SK-N-SH (cell line): ENCODE measurements around the gene CPTP. TPM values are rescaled to one million over a fixed set of nuclear protein-coding genes. Genes with fewer than 3 reads are reported as not detected.

Experiments
- CTCF ChIA-PET: fragments of 300-600, 350-600 bp; formaldehyde crosslinking; extraction: SDS; loops from one replicate; lab custom pipeline; 2021; lab: Yijun Ruan, JAX
- POLR2A ChIA-PET: fragments of 350-600 bp; sonication (Branson Sonifier 250); formaldehyde crosslinking; extraction: SDS; loops from one replicate; lab custom pipeline; 2020; ENCODE audit warnings: antibody characterized with exemption, inconsistent platforms; lab: Yijun Ruan, JAX
- DNase-seq: peaks from one replicate; pipeline ENCODE4 v3.0.0; 2012
- H2AFZ ChIP-seq: fragments of 200-600 bp; sonication (generic); 2 replicates; pipeline ENCODE4 v1.8.1; 2016; ENCODE audit warnings: antibody characterized with exemption, mild to moderate bottlenecking, low read depth
- H3F3A ChIP-seq: fragments of 200-600 bp; sonication (generic); replicated peaks from 2 replicates; pipeline ENCODE3; 2016; ENCODE audit warnings: antibody characterized with exemption, mild to moderate bottlenecking; ENCODE audit not compliant: insufficient read depth
- H3K27ac ChIP-seq, 2 experiments: fragments of 200-500 bp in 1 of 2; fragments of 200-600 bp in 1 of 2; sonication (Bioruptor generic) in 1 of 2; sonication (generic), shearing (Covaris generic) in 1 of 2; 2 replicates each; pipeline versions ENCODE4 v1.5.1 to v1.6.1; 2014 to 2016; ENCODE audit warnings: low read depth in 2 of 2, inconsistent platforms in 1 of 2, low read length in 1 of 2, mild to moderate bottlenecking in 1 of 2, mixed read lengths in 1 of 2
- H3K27me3 ChIP-seq: fragments of 200-600 bp; sonication (generic), shearing (Covaris generic); 2 replicates; pipeline ENCODE4 v1.6.1; 2016; ENCODE audit warnings: mixed run types; ENCODE audit not compliant: insufficient read depth
- H3K36me3 ChIP-seq, 2 experiments: fragments of 200-500 bp in 1 of 2; fragments of 200-600 bp in 1 of 2; sonication (Bioruptor generic) in 1 of 2; sonication (generic) in 1 of 2; replicated peaks in 1 of 2; 2 replicates each; pipeline versions ENCODE3 to v1.5.1; 2014 to 2016; ENCODE audit warnings: low read length in 1 of 2, mild to moderate bottlenecking in 1 of 2; ENCODE audit not compliant: insufficient read depth in 2 of 2, control insufficient read depth in 1 of 2
- H3K4me1 ChIP-seq, 2 experiments: fragments of 200-500 bp in 1 of 2; fragments of 200-600 bp in 1 of 2; sonication (Bioruptor generic) in 1 of 2; sonication (generic), shearing (Covaris generic) in 1 of 2; 2 replicates each; pipeline versions ENCODE4 v1.5.1 to v1.6.1; 2014 to 2016; ENCODE audit warnings: low read depth in 1 of 2, low read length in 1 of 2, mixed run types in 1 of 2; ENCODE audit not compliant: insufficient read depth in 2 of 2, control insufficient read depth in 1 of 2
- H3K4me2 ChIP-seq: fragments of 200-600 bp; sonication (generic), shearing (Covaris generic); 2 replicates; pipeline ENCODE4 v1.6.1; 2017; ENCODE audit warnings: mixed run types
- H3K4me3 ChIP-seq, 2 experiments: fragments of 200-500 bp in 1 of 2; fragments of 200-600 bp in 1 of 2; sonication (Bioruptor generic) in 1 of 2; sonication (generic), shearing (Covaris generic) in 1 of 2; 2 replicates each; pipeline versions ENCODE4 v1.5.1 to v1.8.1; 2014 to 2016; ENCODE audit warnings: low read depth in 2 of 2, inconsistent platforms in 1 of 2, low read length in 1 of 2, mild to moderate bottlenecking in 1 of 2, mixed read lengths in 1 of 2, moderate library complexity in 1 of 2
- H3K79me2 ChIP-seq: fragments of 200-600 bp; sonication (generic); 2 replicates; pipeline ENCODE4 v1.8.1; 2017; ENCODE audit warnings: mild to moderate bottlenecking; ENCODE audit not compliant: insufficient read depth
- H3K9ac ChIP-seq: fragments of 200-600 bp; sonication (generic); 2 replicates; pipeline ENCODE4 v1.6.1; 2017; ENCODE audit warnings: mixed run types
- H3K9me2 ChIP-seq: fragments of 200-600 bp; sonication (generic); 2 replicates; pipeline ENCODE4 v1.6.1; 2017; ENCODE audit warnings: mixed run types
- H3K9me3 ChIP-seq: fragments of 200-600 bp; sonication (generic); 2 replicates; pipeline ENCODE4 v1.6.1; 2017; ENCODE audit warnings: mixed run types, mild to moderate bottlenecking, moderate library complexity
- H4K20me1 ChIP-seq: fragments of 200-600 bp; sonication (generic); 2 replicates; pipeline ENCODE4 v1.6.1; 2017; ENCODE audit warnings: mild to moderate bottlenecking, mixed run types; ENCODE audit not compliant: insufficient read depth
- GABPA ChIP-seq: IDR thresholded peaks from 2 replicates; pipeline ENCODE4 v1.4.0; 2012; ENCODE audit warnings: low read depth, mild to moderate bottlenecking
- GATA2 ChIP-seq: sonication (generic); formaldehyde crosslinking; IDR thresholded peaks from 2 replicates; pipeline ENCODE4 v1.5.0; 2020; ENCODE audit warnings: mild to moderate bottlenecking, missing genetic modification reagents
- MAX ChIP-seq: IDR thresholded peaks from 2 replicates; pipeline ENCODE4 v1.4.0; 2012; ENCODE audit warnings: low read depth
- NRF1 ChIP-seq: IDR thresholded peaks from 2 replicates; pipeline ENCODE4 v1.6.1; 2012; ENCODE audit warnings: low read depth, mild to moderate bottlenecking, low read length
- RAD21 ChIP-seq: IDR thresholded peaks from 2 replicates; pipeline ENCODE4 v1.6.1; 2012; ENCODE audit warnings: mild to moderate bottlenecking, low read length
- RCOR1 ChIP-seq: fragments of 150-350 bp; IDR thresholded peaks from 2 replicates; pipeline ENCODE4 v1.6.1; 2017; ENCODE audit warnings: antibody characterized with exemption, low read length
- RXRA ChIP-seq: IDR thresholded peaks from 2 replicates; pipeline ENCODE4 v1.4.0; 2012; ENCODE audit warnings: low read depth, mild to moderate bottlenecking, borderline replicate concordance
- ZBTB33 ChIP-seq: IDR thresholded peaks from 2 replicates; pipeline ENCODE4 v1.4.0; 2012; ENCODE audit warnings: low read depth, borderline replicate concordance
- WGBS: methylation state at CpG from one replicate; pipeline ENCODE4 v1.1.6; 2017; ENCODE audit warnings: low lambda C conversion rate; 5-methylcytosine and 5-hydroxymethylcytosine counted together
- polyA plus RNA-seq, 3 experiments: library from polyadenylated mRNA; depleted of rRNA; stranded (reverse); fragments of >200 nt; gene quantifications; 2 replicates each; pipeline ENCODE4 v1.2.3, GENCODE V29; 2012
- TF ChIP-seq, protein P1 (sequence below): fragments of 200-600 bp; sonication (generic); IDR thresholded peaks from 2 replicates; pipeline ENCODE4 v1.6.1; 2017; ENCODE audit warnings: antibody characterized with exemption, mild to moderate bottlenecking, moderate library complexity

CPTP gene
- polyA plus RNA-seq, 1 of the 3 experiments (the other 2 are of a cell fraction) = 13.4 TPM

DNA sequence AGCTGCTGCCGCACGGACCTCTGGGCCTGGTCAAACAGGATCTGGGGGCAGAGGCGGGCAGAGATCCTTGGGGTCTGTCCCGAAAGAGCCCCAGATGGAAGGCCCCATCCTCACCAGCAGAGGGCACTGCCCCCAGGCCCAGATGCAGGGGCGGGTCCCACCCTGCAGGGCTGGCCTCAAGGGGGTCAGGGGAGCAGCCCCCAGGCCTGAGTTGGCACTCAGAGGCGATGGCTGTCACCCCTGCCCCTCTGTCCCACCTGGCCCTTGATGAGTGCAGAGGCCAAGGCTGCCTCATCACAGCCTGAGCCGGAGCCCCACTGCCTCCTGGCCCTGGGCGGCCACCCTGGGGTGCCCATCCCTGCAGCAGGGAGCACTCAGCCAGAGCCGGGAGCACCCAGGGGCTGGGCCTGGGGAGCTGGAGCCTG lies 22.6 kb upstream of the CPTP start:
- ChIA-PET CTCF (interaction anchor here (1.0 to 3.7 kb wide), 2 partner anchors 11 to 24 kb away, joined by 3 to 44 read pairs; no protein-coding TSS in a partner anchor), POLR2A (no interaction called here)
- Histone ChIP-seq H3K4me2 (no peak overlapping the region), H3K9me3 (no peaks in the 10 kb centered on the region), H3F3A (no peaks in the 10 kb centered on the region), H3K27me3 (no peaks in the 10 kb centered on the region), H3K79me2 (peaks cover 28% of the 10 kb centered on the region), H3K27ac (no peak overlapping the region; a peak in 1 of 4 replicates), H3K9me2 (no peaks in the 10 kb centered on the region), H3K9ac (no peak overlapping the region), H3K4me1 (peaks cover 13 to 44% of the 10 kb centered on the region in 2 experiments; a peak in 2 of 4 replicates), H4K20me1 (peaks cover 11% of the 10 kb centered on the region; the same call in 1 of the 2 replicates), H3K36me3 (peaks cover 0 to 3% of the 10 kb centered on the region in 2 experiments), H2AFZ (no peak overlapping the region), H3K4me3 (no peak overlapping the region)
- DNase-seq = peak; percentile 63
- TF ChIP-seq RAD21 (no peak), ZBTB33 (no peak)
- TF ChIP-seq, protein P1, sequence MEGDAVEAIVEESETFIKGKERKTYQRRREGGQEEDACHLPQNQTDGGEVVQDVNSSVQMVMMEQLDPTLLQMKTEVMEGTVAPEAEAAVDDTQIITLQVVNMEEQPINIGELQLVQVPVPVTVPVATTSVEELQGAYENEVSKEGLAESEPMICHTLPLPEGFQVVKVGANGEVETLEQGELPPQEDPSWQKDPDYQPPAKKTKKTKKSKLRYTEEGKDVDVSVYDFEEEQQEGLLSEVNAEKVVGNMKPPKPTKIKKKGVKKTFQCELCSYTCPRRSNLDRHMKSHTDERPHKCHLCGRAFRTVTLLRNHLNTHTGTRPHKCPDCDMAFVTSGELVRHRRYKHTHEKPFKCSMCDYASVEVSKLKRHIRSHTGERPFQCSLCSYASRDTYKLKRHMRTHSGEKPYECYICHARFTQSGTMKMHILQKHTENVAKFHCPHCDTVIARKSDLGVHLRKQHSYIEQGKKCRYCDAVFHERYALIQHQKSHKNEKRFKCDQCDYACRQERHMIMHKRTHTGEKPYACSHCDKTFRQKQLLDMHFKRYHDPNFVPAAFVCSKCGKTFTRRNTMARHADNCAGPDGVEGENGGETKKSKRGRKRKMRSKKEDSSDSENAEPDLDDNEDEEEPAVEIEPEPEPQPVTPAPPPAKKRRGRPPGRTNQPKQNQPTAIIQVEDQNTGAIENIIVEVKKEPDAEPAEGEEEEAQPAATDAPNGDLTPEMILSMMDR = peak; percentile 51
- WGBS = no CpG with 5 or more reads among the region's 9 CpGs

DNA sequence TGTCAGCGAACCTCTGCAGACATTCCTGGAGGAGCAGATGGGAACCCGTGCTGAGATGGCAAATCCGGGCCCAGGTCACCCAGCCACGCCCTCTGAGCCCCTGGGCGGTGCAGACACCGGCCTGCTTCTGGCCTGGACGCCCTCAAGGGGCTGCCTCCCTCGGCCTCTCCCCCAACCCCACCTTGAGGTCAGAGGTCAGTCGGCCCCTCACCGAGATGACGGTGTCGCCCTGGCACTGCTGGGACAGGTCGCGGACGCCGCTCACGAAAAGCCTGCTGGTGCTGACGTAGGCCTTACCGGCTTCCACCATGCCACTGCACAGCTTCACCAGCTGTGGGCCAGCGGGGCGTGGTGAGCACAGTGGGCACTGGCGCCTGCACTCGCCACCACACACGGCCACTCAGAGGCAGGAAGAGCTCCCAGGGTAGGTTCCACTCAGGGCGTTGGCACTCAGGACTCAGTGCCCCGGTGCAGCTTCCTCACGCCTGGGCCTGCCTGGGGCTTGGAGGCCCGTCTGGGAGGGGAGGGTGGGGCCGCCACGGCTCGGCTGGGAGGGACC lies 21.6 kb upstream of the CPTP start:
- peak overlapping the region in 1 of 2 experiments; percentile 97; a peak in 1 of 4 replicates for H3K27ac ChIP-seq
- WGBS = 98% methylated on average over 7 of the region's 31 CpGs
- H3K9me3 ChIP-seq = no peaks in the 10 kb centered on the region
- no peak overlapping the region for H3K4me3 ChIP-seq
- H3K36me3 ChIP-seq = peaks cover 0 to 3% of the 10 kb centered on the region in 2 experiments
- H4K20me1 ChIP-seq = peaks cover 11% of the 10 kb centered on the region; the same call in 1 of the 2 replicates
- peaks cover 32% of the 10 kb centered on the region for H3K79me2 ChIP-seq
- peaks cover 13 to 45% of the 10 kb centered on the region in 2 experiments; a peak in 2 of 4 replicates for H3K4me1 ChIP-seq
- H3K4me2 ChIP-seq = no peak overlapping the region
- TF ChIP-seq RCOR1 (no peak), MAX (no peak), GABPA (no peak), GATA2 (CRISPR knock-in tag) (no peak), NRF1 (no peak), RXRA (no peak)
- TF ChIP-seq, protein P1 = no peak
- POLR2A ChIA-PET = interaction anchor here (0.8 kb wide), 1 partner anchor 11 kb away, joined by 4 read pairs; no protein-coding TSS in a partner anchor
- no peaks in the 10 kb centered on the region for H3K27me3 ChIP-seq
- DNase-seq = no peak
- no peaks in the 10 kb centered on the region for H3K9me2 ChIP-seq
- H3K9ac ChIP-seq = no peak overlapping the region
- no peak overlapping the region for H2AFZ ChIP-seq
- no peaks in the 10 kb centered on the region for H3F3A ChIP-seq
- CTCF ChIA-PET = interaction anchor here (1.1 to 3.7 kb wide), 4 partner anchors 8 to 182 kb away, joined by 3 to 44 read pairs (median 4); no protein-coding TSS in a partner anchor
